HG02642 (cell line): ENCODE measurements around the gene PDGFD.

Experiments
- ATAC-seq: cut with Tn5 transposase; IDR thresholded peaks from one replicate; pipeline ENCODE4 v1.9.1; 2021; ENCODE audit warnings: mild to moderate bottlenecking; ENCODE audit not compliant: unreplicated experiment, poor library complexity

PDGFD gene

GRCh38 chr11:104015649-104016415 is 148.1 kb downstream of the PDGFD start:
- peak; percentile 91 for ATAC-seq

GRCh38 chr11:104011044-104011443 is 152.9 kb downstream of the PDGFD start:
- ATAC-seq: no peak

- no peak for ATAC-seq
Measured at GRCh38 chr11:104009744-104010143, 154.2 kb downstream of the PDGFD start.

GRCh38 chr11:104005234-104005855 is 158.6 kb downstream of the PDGFD start:
- no peak for ATAC-seq

GRCh38 chr11:104003491-104003890 is 160.5 kb downstream of the PDGFD start:
- no peak for ATAC-seq

GRCh38 chr11:104001561-104002056 is 162.3 kb downstream of the PDGFD start:
- no peak for ATAC-seq

GRCh38 chr11:104000798-104001197 is 163.1 kb downstream of the PDGFD start:
- ATAC-seq: no peak

- ATAC-seq: no peak
Measured at GRCh38 chr11:103998826-103999508, 165.0 kb downstream of the PDGFD start.

GRCh38 chr11:103997082-103997481 is 166.9 kb downstream of the PDGFD start:
- ATAC-seq: peak; percentile 78

GRCh38 chr11:103995896-103996295 is 168.1 kb downstream of the PDGFD start:
- no peak for ATAC-seq

- ATAC-seq: no peak
Measured at GRCh38 chr11:103994518-103994917, 169.4 kb downstream of the PDGFD start.

GRCh38 chr11:103994094-103994493 is 169.9 kb downstream of the PDGFD start:
- no peak for ATAC-seq

- no peak for ATAC-seq
Measured at GRCh38 chr11:103993507-103993906, 170.4 kb downstream of the PDGFD start.

GRCh38 chr11:103988595-103988969 is 175.4 kb downstream of the PDGFD start:
- no peak for ATAC-seq

- no peak for ATAC-seq
Measured at GRCh38 chr11:103987629-103988594, 176.0 kb downstream of the PDGFD start.

GRCh38 chr11:103985041-103985440 is 178.9 kb downstream of the PDGFD start:
- ATAC-seq: no peak

- ATAC-seq: no peak
Measured at GRCh38 chr11:103980108-103980507, 183.8 kb downstream of the PDGFD start.

- ATAC-seq: no peak
Measured at GRCh38 chr11:103978616-103979595, 185.0 kb downstream of the PDGFD start.

- no peak for ATAC-seq
Measured at GRCh38 chr11:103972013-103972412, 191.9 kb downstream of the PDGFD start.
